HG03575 (cell line): Measurements from ENCODE around the gene DYSF.

ENCODE experiments used
- ATAC-seq: cut with Tn5 transposase; IDR thresholded peaks from one replicate; pipeline ENCODE4 v1.9.1; 2021; ENCODE audit not compliant: unreplicated experiment, insufficient number of reproducible peaks, low FRiP score; ENCODE audit errors: extremely low read depth

The DYSF gene

GRCh38 chr2:71603311-71603811 is 150.0 kb downstream of the DYSF start:
- no peak for ATAC-seq

- ATAC-seq: no peak
Observed at GRCh38 chr2:71603851-71604725, 150.7 kb downstream of the DYSF start.

- no peak for ATAC-seq
Observed at GRCh38 chr2:71604726-71605120, 151.4 kb downstream of the DYSF start.

- no peak for ATAC-seq
Observed at GRCh38 chr2:71605173-71605641, 151.8 kb downstream of the DYSF start.

GRCh38 chr2:71605781-71606241 is 152.4 kb downstream of the DYSF start:
- ATAC-seq: no peak

GRCh38 chr2:71606244-71606643 is 152.9 kb downstream of the DYSF start:
- ATAC-seq: no peak

- ATAC-seq: no peak
Observed at GRCh38 chr2:71607151-71607889, 154.0 kb downstream of the DYSF start.

- ATAC-seq: no peak
Observed at GRCh38 chr2:71608034-71608433, 154.7 kb downstream of the DYSF start.

- no peak for ATAC-seq
Observed at GRCh38 chr2:71608441-71608840, 155.1 kb downstream of the DYSF start.

GRCh38 chr2:71609029-71609428 is 155.7 kb downstream of the DYSF start:
- ATAC-seq: no peak

GRCh38 chr2:71609441-71609840 is 156.1 kb downstream of the DYSF start:
- ATAC-seq: no peak

GRCh38 chr2:71609958-71610357 is 156.6 kb downstream of the DYSF start:
- ATAC-seq: no peak

GRCh38 chr2:71610671-71611070 is 157.3 kb downstream of the DYSF start:
- no peak for ATAC-seq

GRCh38 chr2:71611247-71611646 is 157.9 kb downstream of the DYSF start:
- no peak for ATAC-seq

- ATAC-seq: no peak
Observed at GRCh38 chr2:71611781-71612527, 158.6 kb downstream of the DYSF start.

GRCh38 chr2:71612581-71613402 is 159.4 kb downstream of the DYSF start:
- ATAC-seq: no peak

- ATAC-seq: no peak
Observed at GRCh38 chr2:71613403-71613952, 160.1 kb downstream of the DYSF start.
